Astrocyte (in vitro differentiated cells and primary cell): ENCODE measurements around the gene CHST11.

Experiments
- EZH2 ChIP-seq: IDR thresholded peaks from 2 replicates; pipeline ENCODE4 v1.6.1; 2012; ENCODE audit warnings: mild to moderate bottlenecking, low read length, inconsistent platforms; ENCODE audit not compliant: insufficient read depth
- TF ChIP-seq, protein P1 (sequence below): IDR thresholded peaks from 2 replicates; pipeline ENCODE4 v1.5.1; 2011; ENCODE audit warnings: low read depth, mild to moderate bottlenecking, inconsistent platforms, low read length, moderate library complexity; ENCODE audit not compliant: insufficient read depth

DNA sequence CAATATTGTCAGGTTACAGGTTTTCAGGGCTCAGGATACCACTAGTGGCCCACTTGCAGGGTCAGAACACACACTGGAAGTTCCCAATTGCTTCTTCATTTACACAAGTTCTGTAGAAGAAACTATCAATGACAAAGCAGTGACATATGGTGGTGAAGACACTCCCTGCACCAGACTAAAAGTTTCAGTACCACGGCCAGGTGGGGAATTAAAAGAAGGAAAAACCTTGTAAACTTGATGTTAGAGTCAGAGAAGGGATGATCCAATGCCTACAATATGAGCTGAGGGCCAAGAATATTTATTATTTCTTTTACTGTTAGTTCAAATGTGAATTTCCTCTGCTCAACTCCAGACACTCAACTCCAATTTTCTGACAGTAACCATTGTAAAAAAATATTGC, 31.8 kb upstream of the CHST11 start:
- TF ChIP-seq, protein P1, sequence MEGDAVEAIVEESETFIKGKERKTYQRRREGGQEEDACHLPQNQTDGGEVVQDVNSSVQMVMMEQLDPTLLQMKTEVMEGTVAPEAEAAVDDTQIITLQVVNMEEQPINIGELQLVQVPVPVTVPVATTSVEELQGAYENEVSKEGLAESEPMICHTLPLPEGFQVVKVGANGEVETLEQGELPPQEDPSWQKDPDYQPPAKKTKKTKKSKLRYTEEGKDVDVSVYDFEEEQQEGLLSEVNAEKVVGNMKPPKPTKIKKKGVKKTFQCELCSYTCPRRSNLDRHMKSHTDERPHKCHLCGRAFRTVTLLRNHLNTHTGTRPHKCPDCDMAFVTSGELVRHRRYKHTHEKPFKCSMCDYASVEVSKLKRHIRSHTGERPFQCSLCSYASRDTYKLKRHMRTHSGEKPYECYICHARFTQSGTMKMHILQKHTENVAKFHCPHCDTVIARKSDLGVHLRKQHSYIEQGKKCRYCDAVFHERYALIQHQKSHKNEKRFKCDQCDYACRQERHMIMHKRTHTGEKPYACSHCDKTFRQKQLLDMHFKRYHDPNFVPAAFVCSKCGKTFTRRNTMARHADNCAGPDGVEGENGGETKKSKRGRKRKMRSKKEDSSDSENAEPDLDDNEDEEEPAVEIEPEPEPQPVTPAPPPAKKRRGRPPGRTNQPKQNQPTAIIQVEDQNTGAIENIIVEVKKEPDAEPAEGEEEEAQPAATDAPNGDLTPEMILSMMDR: no peak
- TF ChIP-seq EZH2: no peak
